IMR-90 (cell line): Measurements from ENCODE around the gene OBP2B.
"Not testable (repeated sequence)": the region's sequence is repeated elsewhere in the genome, so short reads cannot be mapped to it uniquely, and the experiment has no call there.

ENCODE experiments used
- CEBPB ChIP-seq: IDR thresholded peaks from 2 replicates; pipeline ENCODE4 v1.6.1; 2012; ENCODE audit warnings: low read depth, low read length, improper control_type of control experiment
- NFE2L2 ChIP-seq: fragments of 150-350 bp; IDR thresholded peaks from 2 replicates; pipeline ENCODE4 v1.6.1; 2016; ENCODE audit warnings: low read depth, mild to moderate bottlenecking, low read length
- POLR2A ChIP-seq: IDR thresholded peaks from 2 replicates; pipeline ENCODE4 v1.6.1; 2012; ENCODE audit warnings: mild to moderate bottlenecking, low read depth, low read length
- RCOR1 ChIP-seq: IDR thresholded peaks from 2 replicates; pipeline ENCODE4 v1.6.1; 2012; ENCODE audit warnings: mild to moderate bottlenecking, low read length, improper control_type of control experiment; ENCODE audit not compliant: insufficient replicate concordance
- RFX5 ChIP-seq: IDR thresholded peaks from 2 replicates; pipeline ENCODE4 v1.8.0; 2012; ENCODE audit warnings: low read depth, mild to moderate bottlenecking, low read length, moderate library complexity
- SMC3 ChIP-seq: fragments of 150-350 bp; IDR thresholded peaks from 2 replicates; pipeline ENCODE4 v1.6.1; 2016; ENCODE audit warnings: low read depth, mild to moderate bottlenecking, antibody characterized with exemption, low read length, moderate library complexity
- TF ChIP-seq, protein P1 (sequence below): conservative IDR thresholded peaks from 2 replicates; pipeline ENCODE4 v1.5.1; 2012; ENCODE audit warnings: mild to moderate bottlenecking, low read depth, low read length, improper control_type of control experiment
- TF ChIP-seq, protein P2 (sequence below): fragments of 150-350 bp; IDR thresholded peaks from 2 replicates; pipeline ENCODE4 v1.6.1; 2017; ENCODE audit warnings: mild to moderate bottlenecking, antibody characterized with exemption, low read length, low read depth

DNA sequence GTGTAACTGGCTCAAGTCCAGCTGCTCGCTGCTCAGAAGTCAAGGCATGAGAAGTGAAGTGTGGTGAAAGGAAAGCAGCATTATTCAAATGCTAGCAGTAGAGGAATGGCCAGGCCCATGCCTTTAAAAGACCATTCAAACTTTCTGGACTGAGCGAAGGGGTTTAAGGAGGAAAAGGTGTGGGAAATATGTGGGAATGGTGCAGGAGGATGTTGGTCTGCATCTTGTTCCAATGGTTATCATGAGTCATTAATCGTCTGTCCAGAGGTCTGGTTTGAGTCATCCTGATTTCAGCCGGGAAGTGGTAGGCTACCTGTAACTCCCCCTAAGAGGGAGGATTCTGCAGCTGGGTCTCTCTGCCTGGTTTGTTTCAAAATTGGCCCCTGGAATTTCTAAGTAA is 5.2 kb upstream of the OBP2B start:
- TF ChIP-seq, protein P1, sequence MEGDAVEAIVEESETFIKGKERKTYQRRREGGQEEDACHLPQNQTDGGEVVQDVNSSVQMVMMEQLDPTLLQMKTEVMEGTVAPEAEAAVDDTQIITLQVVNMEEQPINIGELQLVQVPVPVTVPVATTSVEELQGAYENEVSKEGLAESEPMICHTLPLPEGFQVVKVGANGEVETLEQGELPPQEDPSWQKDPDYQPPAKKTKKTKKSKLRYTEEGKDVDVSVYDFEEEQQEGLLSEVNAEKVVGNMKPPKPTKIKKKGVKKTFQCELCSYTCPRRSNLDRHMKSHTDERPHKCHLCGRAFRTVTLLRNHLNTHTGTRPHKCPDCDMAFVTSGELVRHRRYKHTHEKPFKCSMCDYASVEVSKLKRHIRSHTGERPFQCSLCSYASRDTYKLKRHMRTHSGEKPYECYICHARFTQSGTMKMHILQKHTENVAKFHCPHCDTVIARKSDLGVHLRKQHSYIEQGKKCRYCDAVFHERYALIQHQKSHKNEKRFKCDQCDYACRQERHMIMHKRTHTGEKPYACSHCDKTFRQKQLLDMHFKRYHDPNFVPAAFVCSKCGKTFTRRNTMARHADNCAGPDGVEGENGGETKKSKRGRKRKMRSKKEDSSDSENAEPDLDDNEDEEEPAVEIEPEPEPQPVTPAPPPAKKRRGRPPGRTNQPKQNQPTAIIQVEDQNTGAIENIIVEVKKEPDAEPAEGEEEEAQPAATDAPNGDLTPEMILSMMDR, result not testable (repeated sequence)
- TF ChIP-seq CEBPB, POLR2A, SMC3, NFE2L2, RFX5, RCOR1: not testable (repeated sequence)
- TF ChIP-seq, protein P2, sequence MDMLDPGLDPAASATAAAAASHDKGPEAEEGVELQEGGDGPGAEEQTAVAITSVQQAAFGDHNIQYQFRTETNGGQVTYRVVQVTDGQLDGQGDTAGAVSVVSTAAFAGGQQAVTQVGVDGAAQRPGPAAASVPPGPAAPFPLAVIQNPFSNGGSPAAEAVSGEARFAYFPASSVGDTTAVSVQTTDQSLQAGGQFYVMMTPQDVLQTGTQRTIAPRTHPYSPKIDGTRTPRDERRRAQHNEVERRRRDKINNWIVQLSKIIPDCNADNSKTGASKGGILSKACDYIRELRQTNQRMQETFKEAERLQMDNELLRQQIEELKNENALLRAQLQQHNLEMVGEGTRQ, result not testable (repeated sequence)
